Measurements from ENCODE around the gene IL25.
"Not testable (repeated sequence)": the region's sequence is repeated elsewhere in the genome, so short reads cannot be mapped to it uniquely, and the experiment has no call there.

IL25 gene

GRCh38 chr14:23386999-23387398, 14.4 kb downstream of the IL25 start:
- no peaks in the 10 kb centered on the region for H3K4me1 ChIP-seq (ENCODE audit: control insufficient read depth in 5 of 5, insufficient read depth in 5 of 5, low read length in 5 of 5)
- H3K27me3 ChIP-seq (ENCODE audit: control insufficient read depth in 5 of 5, insufficient read depth in 4 of 5, low read length in 5 of 5): peaks cover 5 to 17% (median 8%) of the 10 kb centered on the region in 5 donors
- no peak overlapping the region for H3K27ac ChIP-seq (ENCODE audit: low read depth, low read length)
- no peak overlapping the region for H3K4me3 ChIP-seq (ENCODE audit: low read depth in 1 of 5, low read length in 5 of 5)
- no peaks in the 10 kb centered on the region for H3K36me3 ChIP-seq (ENCODE audit: control insufficient read depth in 5 of 5, insufficient read depth in 5 of 5, low read length in 5 of 5)
- H3K9ac ChIP-seq (ENCODE audit: low read length in 5 of 5): no peak overlapping the region
- no peaks in the 10 kb centered on the region for H3K9me3 ChIP-seq (ENCODE audit: control insufficient read depth in 5 of 5, low read length in 5 of 5)

DNA sequence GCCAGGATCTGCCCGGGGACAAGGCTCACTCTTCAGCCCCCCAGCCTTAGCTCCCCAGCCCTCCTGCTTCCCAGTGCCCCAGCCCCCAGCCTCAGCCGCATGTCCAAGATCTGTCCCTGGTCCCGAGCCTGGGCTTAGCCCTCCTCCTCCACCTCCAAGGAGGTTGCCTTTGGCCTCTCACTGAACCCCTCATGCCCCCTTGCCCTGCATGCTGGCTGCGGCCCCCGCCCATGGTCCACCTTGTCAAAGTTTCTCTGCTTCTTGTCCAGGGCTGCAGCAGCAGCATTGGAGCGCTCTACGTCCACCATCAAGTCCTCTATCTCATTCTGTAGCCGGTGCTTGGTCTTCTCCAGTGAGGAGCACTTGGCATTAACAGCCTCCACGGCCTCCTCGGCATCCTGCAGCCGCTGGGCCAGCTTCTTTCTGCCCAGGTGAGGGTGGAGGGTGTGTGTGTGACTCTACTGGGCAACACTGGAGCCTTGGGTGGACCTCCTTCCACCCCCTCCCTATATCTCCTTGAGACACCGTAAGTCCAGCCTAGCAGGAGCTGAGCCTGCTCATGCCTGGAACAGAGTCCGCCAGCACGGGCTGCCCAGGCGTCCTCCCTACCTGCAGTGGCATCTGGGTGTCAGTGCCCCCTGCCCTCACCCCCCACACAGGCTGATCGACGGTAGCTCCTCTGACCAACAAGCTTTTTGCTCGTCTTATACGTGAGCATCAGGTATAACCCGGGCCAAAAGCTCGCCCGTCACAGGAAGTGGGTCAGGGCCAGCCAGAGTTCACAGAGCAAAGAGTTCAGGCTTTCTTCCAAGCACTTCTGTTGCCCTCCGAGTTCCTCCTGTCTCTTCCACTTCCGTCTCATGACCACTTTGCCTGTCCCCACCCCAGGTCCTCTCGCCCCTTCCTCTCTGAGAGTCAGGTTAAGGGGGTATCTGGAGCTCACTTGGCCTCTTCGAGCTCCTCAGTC, 15.6 kb downstream of the IL25 start:
- peaks cover 0 to 13% (median 5%) of the 10 kb centered on the region in 5 donors for H3K27me3 ChIP-seq (ENCODE audit: control insufficient read depth in 5 of 5, insufficient read depth in 4 of 5, low read length in 5 of 5)
- H3K9ac ChIP-seq (ENCODE audit: low read length in 5 of 5): no peak overlapping the region
- H3K36me3 ChIP-seq (ENCODE audit: control insufficient read depth in 5 of 5, insufficient read depth in 5 of 5, low read length in 5 of 5): no peaks in the 10 kb centered on the region
- H3K4me3 ChIP-seq (ENCODE audit: low read depth in 1 of 5, low read length in 5 of 5): no peak overlapping the region
- H3K9me3 ChIP-seq (ENCODE audit: control insufficient read depth in 5 of 5, low read length in 5 of 5): no peaks in the 10 kb centered on the region
- H3K27ac ChIP-seq (ENCODE audit: low read depth, low read length): no peak overlapping the region
- no peaks in the 10 kb centered on the region for H3K4me1 ChIP-seq (ENCODE audit: control insufficient read depth in 5 of 5, insufficient read depth in 5 of 5, low read length in 5 of 5)

GRCh38 chr14:23388996-23389395, 16.4 kb downstream of the IL25 start:
- no peak overlapping the region for H3K4me3 ChIP-seq (ENCODE audit: low read depth in 1 of 5, low read length in 5 of 5)
- H3K27me3 ChIP-seq (ENCODE audit: control insufficient read depth in 5 of 5, insufficient read depth in 4 of 5, low read length in 5 of 5): peaks cover 0 to 13% (median 5%) of the 10 kb centered on the region in 5 donors
- no peaks in the 10 kb centered on the region for H3K36me3 ChIP-seq (ENCODE audit: control insufficient read depth in 5 of 5, insufficient read depth in 5 of 5, low read length in 5 of 5)
- no peak overlapping the region for H3K27ac ChIP-seq (ENCODE audit: low read depth, low read length)
- H3K9ac ChIP-seq (ENCODE audit: low read length in 5 of 5): no peak overlapping the region
- no peaks in the 10 kb centered on the region for H3K4me1 ChIP-seq (ENCODE audit: control insufficient read depth in 5 of 5, insufficient read depth in 5 of 5, low read length in 5 of 5)
- H3K9me3 ChIP-seq (ENCODE audit: control insufficient read depth in 5 of 5, low read length in 5 of 5): no peaks in the 10 kb centered on the region

DNA sequence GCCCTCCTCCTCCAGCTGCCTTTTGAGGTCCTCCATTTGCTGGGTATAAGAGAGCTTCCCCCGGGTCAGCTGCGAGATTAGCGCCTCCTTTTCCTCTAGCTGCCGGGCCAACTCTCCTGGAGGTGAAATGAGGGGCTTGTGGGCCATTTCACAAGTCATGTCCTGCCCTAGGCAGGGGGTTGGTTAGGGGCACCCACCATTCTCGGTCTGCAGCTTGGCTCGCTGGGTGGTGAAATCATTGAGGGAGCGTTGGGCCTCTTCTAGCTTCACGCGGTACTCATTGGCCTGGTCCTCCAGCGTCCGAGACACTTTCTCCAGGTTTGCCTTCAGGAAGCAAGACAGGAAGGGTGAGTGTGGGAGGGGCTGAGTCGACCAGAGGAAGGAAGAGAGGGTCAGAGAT, 16.8 kb downstream of the IL25 start:
- Histone ChIP-seq H3K27me3 (ENCODE audit: control insufficient read depth in 5 of 5, insufficient read depth in 4 of 5, low read length in 5 of 5) (peaks cover 0 to 13% (median 5%) of the 10 kb centered on the region in 5 donors), H3K4me3 (ENCODE audit: low read depth in 1 of 5, low read length in 5 of 5) (no peak overlapping the region), H3K36me3 (ENCODE audit: control insufficient read depth in 5 of 5, insufficient read depth in 5 of 5, low read length in 5 of 5) (no peaks in the 10 kb centered on the region), H3K27ac (ENCODE audit: low read depth, low read length) (no peak overlapping the region), H3K9ac (ENCODE audit: low read length in 5 of 5) (no peak overlapping the region), H3K4me1 (ENCODE audit: control insufficient read depth in 5 of 5, insufficient read depth in 5 of 5, low read length in 5 of 5) (no peaks in the 10 kb centered on the region), H3K9me3 (ENCODE audit: control insufficient read depth in 5 of 5, low read length in 5 of 5) (no peaks in the 10 kb centered on the region)

DNA sequence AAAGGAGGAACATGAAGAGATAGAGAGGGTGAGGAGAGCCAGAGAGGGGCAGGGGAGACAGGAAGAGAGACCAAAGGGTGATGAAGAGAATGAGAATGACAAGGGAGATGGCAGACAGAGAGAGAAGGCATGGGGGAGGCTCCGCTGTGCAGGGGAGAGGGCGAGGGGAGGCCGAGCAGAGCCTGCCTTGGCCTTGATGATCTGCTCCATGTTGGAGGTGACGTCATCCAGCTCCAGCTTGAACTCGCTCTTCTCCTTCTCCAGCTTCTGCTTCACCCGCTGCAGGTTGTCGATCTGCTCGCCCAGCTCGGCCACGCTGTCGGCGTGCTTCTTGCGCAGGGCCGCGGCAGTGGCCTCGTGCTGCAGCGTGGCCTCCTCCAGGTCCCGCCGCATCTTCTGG, 17.3 kb downstream of the IL25 start:
- H3K9me3 ChIP-seq (ENCODE audit: control insufficient read depth in 5 of 5, low read length in 5 of 5); H3K27ac ChIP-seq (ENCODE audit: low read depth, low read length); H3K4me1 ChIP-seq (ENCODE audit: control insufficient read depth in 5 of 5, insufficient read depth in 5 of 5, low read length in 5 of 5); H3K9ac ChIP-seq (ENCODE audit: low read length in 5 of 5); H3K36me3 ChIP-seq (ENCODE audit: control insufficient read depth in 5 of 5, insufficient read depth in 5 of 5, low read length in 5 of 5); H3K4me3 ChIP-seq (ENCODE audit: low read depth in 1 of 5, low read length in 5 of 5): not testable (repeated sequence)
- H3K27me3 ChIP-seq (ENCODE audit: control insufficient read depth in 5 of 5, insufficient read depth in 4 of 5, low read length in 5 of 5): peaks cover 0 to 13% (median 5%) of the 10 kb centered on the region in 5 donors

GRCh38 chr14:23392613-23393012, 20.0 kb downstream of the IL25 start:
- no peaks in the 10 kb centered on the region for H3K9me3 ChIP-seq (ENCODE audit: control insufficient read depth in 5 of 5, low read length in 5 of 5)
- H3K4me1 ChIP-seq (ENCODE audit: control insufficient read depth in 5 of 5, insufficient read depth in 5 of 5, low read length in 5 of 5): no peaks in the 10 kb centered on the region
- H3K4me3 ChIP-seq (ENCODE audit: low read depth in 1 of 5, low read length in 5 of 5): no peak overlapping the region
- H3K27me3 ChIP-seq (ENCODE audit: control insufficient read depth in 5 of 5, insufficient read depth in 4 of 5, low read length in 5 of 5): peaks cover 0 to 13% (median 5%) of the 10 kb centered on the region in 5 donors
- H3K36me3 ChIP-seq (ENCODE audit: control insufficient read depth in 5 of 5, insufficient read depth in 5 of 5, low read length in 5 of 5): no peaks in the 10 kb centered on the region
- no peak overlapping the region for H3K9ac ChIP-seq (ENCODE audit: low read length in 5 of 5)
- no peak overlapping the region for H3K27ac ChIP-seq (ENCODE audit: low read depth, low read length)

DNA sequence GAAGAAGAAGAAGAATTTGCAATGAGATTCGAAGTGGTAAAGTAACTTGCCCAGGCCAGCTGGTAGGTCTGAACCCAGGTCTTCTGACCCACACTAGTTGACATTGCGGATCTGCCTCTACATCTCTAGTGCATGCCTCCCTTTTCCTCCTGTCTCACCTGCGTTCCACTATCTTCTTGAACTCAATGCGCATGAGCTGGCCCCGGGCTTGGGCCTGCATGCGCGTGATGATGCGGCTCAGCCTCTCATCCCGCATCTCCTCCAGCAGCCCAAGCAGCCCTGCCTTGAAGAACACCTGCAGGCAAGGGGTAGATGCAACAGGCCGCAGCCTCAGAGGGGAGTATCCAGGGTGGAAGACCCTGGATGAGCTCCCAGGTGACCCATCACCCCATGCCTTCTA, 23.5 kb downstream of the IL25 start:
- H3K9me3 ChIP-seq (ENCODE audit: control insufficient read depth in 5 of 5, low read length in 5 of 5): no peaks in the 10 kb centered on the region
- H3K36me3 ChIP-seq (ENCODE audit: control insufficient read depth in 5 of 5, insufficient read depth in 5 of 5, low read length in 5 of 5): no peaks in the 10 kb centered on the region
- no peak overlapping the region for H3K9ac ChIP-seq (ENCODE audit: low read length in 5 of 5)
- H3K27ac ChIP-seq (ENCODE audit: low read depth, low read length): no peak overlapping the region
- no peaks in the 10 kb centered on the region for H3K4me1 ChIP-seq (ENCODE audit: control insufficient read depth in 5 of 5, insufficient read depth in 5 of 5, low read length in 5 of 5)
- H3K4me3 ChIP-seq (ENCODE audit: low read depth in 1 of 5, low read length in 5 of 5): no peak overlapping the region
- peaks cover 0 to 4% (median 0%) of the 10 kb centered on the region in 5 donors for H3K27me3 ChIP-seq (ENCODE audit: control insufficient read depth in 5 of 5, insufficient read depth in 4 of 5, low read length in 5 of 5)

DNA sequence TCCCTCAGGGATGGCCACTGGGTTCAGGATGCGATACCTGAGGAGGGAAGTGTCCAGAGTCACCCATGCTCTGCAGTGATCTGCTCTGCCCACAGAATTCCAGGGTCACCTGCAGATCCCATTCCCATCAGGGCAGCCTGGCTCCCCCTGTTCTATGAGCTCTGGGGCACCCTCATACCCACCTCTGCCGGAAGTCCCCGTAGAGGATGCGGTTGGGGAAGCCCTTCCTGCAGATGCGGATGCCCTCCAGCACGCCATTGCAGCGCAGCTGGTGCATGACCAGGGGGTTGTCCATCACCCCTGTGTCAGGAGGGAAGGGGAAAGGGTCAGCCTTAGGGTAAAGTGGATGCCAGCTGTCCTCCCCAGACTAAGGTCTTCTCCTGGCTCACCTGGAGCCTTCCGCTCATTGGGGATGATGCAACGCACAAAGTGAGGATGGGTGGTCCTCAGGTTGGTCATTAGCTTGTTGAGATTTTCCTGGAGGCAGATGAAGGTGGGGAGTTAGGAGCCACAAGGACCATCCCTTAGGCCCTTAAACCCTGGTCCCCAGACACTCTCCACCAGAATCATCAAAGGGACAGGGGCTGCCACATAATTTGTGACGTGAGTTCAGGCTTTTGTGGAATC, 24.3 kb downstream of the IL25 start:
- Histone ChIP-seq H3K9me3 (ENCODE audit: control insufficient read depth in 5 of 5, low read length in 5 of 5) (no peaks in the 10 kb centered on the region), H3K4me1 (ENCODE audit: control insufficient read depth in 5 of 5, insufficient read depth in 5 of 5, low read length in 5 of 5) (no peaks in the 10 kb centered on the region), H3K27me3 (ENCODE audit: control insufficient read depth in 5 of 5, insufficient read depth in 4 of 5, low read length in 5 of 5) (peaks cover 0 to 4% (median 1%) of the 10 kb centered on the region in 5 donors), H3K4me3 (ENCODE audit: low read depth in 1 of 5, low read length in 5 of 5) (no peak overlapping the region), H3K27ac (ENCODE audit: low read depth, low read length) (no peak overlapping the region), H3K36me3 (ENCODE audit: control insufficient read depth in 5 of 5, insufficient read depth in 5 of 5, low read length in 5 of 5) (no peaks in the 10 kb centered on the region), H3K9ac (ENCODE audit: low read length in 5 of 5) (no peak overlapping the region)

GRCh38 chr14:23398348-23398747, 25.7 kb downstream of the IL25 start:
- Histone ChIP-seq H3K9ac (ENCODE audit: low read length in 5 of 5) (no peak overlapping the region), H3K9me3 (ENCODE audit: control insufficient read depth in 5 of 5, low read length in 5 of 5) (no peaks in the 10 kb centered on the region), H3K36me3 (ENCODE audit: control insufficient read depth in 5 of 5, insufficient read depth in 5 of 5, low read length in 5 of 5) (no peaks in the 10 kb centered on the region), H3K4me3 (ENCODE audit: low read depth in 1 of 5, low read length in 5 of 5) (no peak overlapping the region), H3K27me3 (ENCODE audit: control insufficient read depth in 5 of 5, insufficient read depth in 4 of 5, low read length in 5 of 5) (peaks cover 0 to 9% (median 4%) of the 10 kb centered on the region in 5 donors), H3K4me1 (ENCODE audit: control insufficient read depth in 5 of 5, insufficient read depth in 5 of 5, low read length in 5 of 5) (no peaks in the 10 kb centered on the region), H3K27ac (ENCODE audit: low read depth, low read length) (no peak overlapping the region)

- Histone ChIP-seq H3K27me3 (ENCODE audit: control insufficient read depth in 5 of 5, insufficient read depth in 4 of 5, low read length in 5 of 5) (peaks cover 0 to 9% (median 4%) of the 10 kb centered on the region in 5 donors), H3K4me1 (ENCODE audit: control insufficient read depth in 5 of 5, insufficient read depth in 5 of 5, low read length in 5 of 5) (no peaks in the 10 kb centered on the region), H3K4me3 (ENCODE audit: low read depth in 1 of 5, low read length in 5 of 5) (no peak overlapping the region), H3K36me3 (ENCODE audit: control insufficient read depth in 5 of 5, insufficient read depth in 5 of 5, low read length in 5 of 5) (no peaks in the 10 kb centered on the region), H3K27ac (ENCODE audit: low read depth, low read length) (no peak overlapping the region), H3K9me3 (ENCODE audit: control insufficient read depth in 5 of 5, low read length in 5 of 5) (no peaks in the 10 kb centered on the region), H3K9ac (ENCODE audit: low read length in 5 of 5) (no peak overlapping the region)
Observed at GRCh38 chr14:23399136-23399535, 26.5 kb downstream of the IL25 start.
